ENCODE results near the gene CCL1. TPM values are rescaled to one million over a fixed set of nuclear protein-coding genes. Genes with fewer than 3 reads are reported as not detected.

The CCL1 gene
- total and polyA plus RNA-seq, 2 of the 4 experiments (the other 2 are of a cell fraction): not detected

- H2AFZ ChIP-seq (replicated peaks; ENCODE audit: low read length, poor library complexity): no peak overlapping the region
- H3K23ac ChIP-seq (ENCODE audit: low read depth, low read length): no peak overlapping the region
- ATAC-seq (ENCODE audit: low read depth) (no peak), DNase-seq (no peak)
- H4K20me1 ChIP-seq (ENCODE audit: insufficient read depth, low read length): no peaks in the 10 kb centered on the region
- no peak overlapping the region for H3K4me2 ChIP-seq (ENCODE audit: low read depth, low read length)
- no peaks in the 10 kb centered on the region for H3K79me1 ChIP-seq (ENCODE audit: low read depth in 1 of 2, low read length in 2 of 2)
- H3K36me3 ChIP-seq (ENCODE audit: control insufficient read depth, insufficient read depth, low read length): no peaks in the 10 kb centered on the region
- H4K5ac ChIP-seq (ENCODE audit: low read depth, low read length): no peak overlapping the region
- no peaks in the 10 kb centered on the region for H3K9me1 ChIP-seq (ENCODE audit: insufficient read depth, low read length)
- peaks cover under 1% of the 10 kb centered on the region; the same call in 1 of the 2 replicates for H3K27me3 ChIP-seq (ENCODE audit: control insufficient read depth, insufficient read depth, low read length)
- no peak overlapping the region for H3K9ac ChIP-seq (ENCODE audit: low read depth, low read length)
- no peak overlapping the region for H4K91ac ChIP-seq (ENCODE audit: insufficient read depth, low read depth, low read length)
- POLR2A ChIA-PET (ENCODE audit: unreplicated experiment): no interaction called here
- H2AK5ac ChIP-seq (ENCODE audit: low read depth, low read length): no peak overlapping the region
- H2BK20ac ChIP-seq (ENCODE audit: low read depth, low read length): no peak overlapping the region
- no peaks in the 10 kb centered on the region for H3K9me3 ChIP-seq (ENCODE audit: control insufficient read depth, insufficient read depth, low read length)
- BruUV-seq (replicated peaks): no TSS peak
- in situ Hi-C loops (cut with MboI; ENCODE audit: low sequenced_read_pairs) (loop anchor here (25.0 kb wide), 1 partner anchor 1131 kb away; the partner anchor contains the start of gene SLFN12L), intact Hi-C loops (cut with micrococcal nuclease) (no loop called here), dilution Hi-C loops (cut with HindIII; ENCODE audit: low sequenced_read_pairs, unreplicated experiment) (no loop called here)
- TF ChIP-seq CTCF (conservative IDR thresholded peaks at IDR 0.05; ENCODE audit: low read depth, low read length) (no peak), USF2 (IDR thresholded peaks at IDR 0.05; ENCODE audit: low read depth, low read length) (no peak), MAFK (IDR thresholded peaks at IDR 0.05; ENCODE audit: low read depth, low read length) (no peak), RAD21 (IDR thresholded peaks at IDR 0.05; ENCODE audit: low read length) (no peak), CHD1 (IDR thresholded peaks at IDR 0.05; ENCODE audit: low read depth, low read length) (no peak), MXI1 (IDR thresholded peaks at IDR 0.05; ENCODE audit: borderline replicate concordance, low read depth, low read length) (no peak), POLR2A (IDR thresholded peaks at IDR 0.05; ENCODE audit: low read depth, low read length) (no peak), FOS (IDR thresholded peaks at IDR 0.05; ENCODE audit: low read depth, low read length) (no peak), CEBPB (IDR thresholded peaks at IDR 0.05; ENCODE audit: low read depth, low read length) (no peak), NFE2L2 (IDR thresholded peaks at IDR 0.05; ENCODE audit: low read depth, low read length) (no peak), ELK1 (IDR thresholded peaks at IDR 0.05; ENCODE audit: borderline replicate concordance, low read depth, low read length) (no peak), RCOR1 (IDR thresholded peaks at IDR 0.05; ENCODE audit: insufficient replicate concordance, low read length) (no peak), SMC3 (IDR thresholded peaks at IDR 0.05; ENCODE audit: low read depth, low read length) (no peak), BHLHE40 (IDR thresholded peaks at IDR 0.05; ENCODE audit: low read depth, low read length) (no peak), RFX5 (IDR thresholded peaks at IDR 0.05; ENCODE audit: low read depth, low read length) (no peak), MAZ (IDR thresholded peaks at IDR 0.05; ENCODE audit: borderline replicate concordance, low read depth, low read length) (no peak)
- no peak overlapping the region for H3K4me3 ChIP-seq (ENCODE audit: insufficient read depth, low read depth, low read length)
- H2AK9ac ChIP-seq (replicated peaks; ENCODE audit: low read depth, low read length, poor library complexity): no peak overlapping the region
- H4K8ac ChIP-seq (ENCODE audit: low read depth in 2 of 2, low read length in 2 of 2): no peak overlapping the region
- CTCF ChIA-PET: no interaction called here
- H3K56ac ChIP-seq (ENCODE audit: extremely low read depth, insufficient read depth, low read length): no peak overlapping the region
- no peak overlapping the region for H3K14ac ChIP-seq (replicated peaks; ENCODE audit: low read depth, low read length)
- no peak overlapping the region for H2BK5ac ChIP-seq (ENCODE audit: low read depth, low read length, poor library complexity, severe bottlenecking)
- no peak overlapping the region for H3K18ac ChIP-seq (ENCODE audit: low read depth, low read length)
- no CpG with 5 or more reads among the region's 6 CpGs for WGBS, 2 experiments (ENCODE audit: extremely low coverage in 2 of 2, insufficient read length in 1 of 2)
- no peak overlapping the region for H3K27ac ChIP-seq (ENCODE audit: insufficient read depth, low read length)
- no peak overlapping the region for H2BK15ac ChIP-seq (ENCODE audit: low read depth, low read length)
- no peak overlapping the region for H3K4ac ChIP-seq (ENCODE audit: low read depth, low read length)
- no peaks in the 10 kb centered on the region for H3K4me1 ChIP-seq (ENCODE audit: control insufficient read depth, insufficient read depth, low read length)
- H2BK120ac ChIP-seq (ENCODE audit: low read depth, low read length): no peak overlapping the region
Measured at GRCh38 chr17:34406226-34406625, 43.2 kb upstream of the CCL1 start.

Data from IMR-90 (cell line).